ENCODE results near the gene KCNQ1.

The KCNQ1 gene

GRCh38 chr11:2448661-2449547 is 4.1 kb downstream of the KCNQ1 start:
- DNase-seq: no peak
- Histone ChIP-seq H3K9me3 (ENCODE audit: control insufficient read depth, low read length) (no peaks in the 10 kb centered on the region), H3K27me3 (replicated peaks; ENCODE audit: control insufficient read depth, insufficient read depth, low read length, poor library complexity, severe bottlenecking) (no peaks in the 10 kb centered on the region), H3K4me3 (ENCODE audit: insufficient read depth, low read depth, low read length, poor library complexity, severe bottlenecking) (no peak overlapping the region), H3K27ac (ENCODE audit: insufficient read depth, low read length, poor library complexity, severe bottlenecking) (no peak overlapping the region), H3K36me3 (ENCODE audit: control insufficient read depth, insufficient read depth, low read length) (no peaks in the 10 kb centered on the region), H3K4me1 (ENCODE audit: control insufficient read depth, insufficient read depth, low read length, poor library complexity, severe bottlenecking) (peaks cover 37% of the 10 kb centered on the region)

GRCh38 chr11:2449548-2450320 is 4.9 kb downstream of the KCNQ1 start:
- no peaks in the 10 kb centered on the region for H3K27me3 ChIP-seq (replicated peaks; ENCODE audit: control insufficient read depth, insufficient read depth, low read length, poor library complexity, severe bottlenecking)
- peaks cover 32% of the 10 kb centered on the region for H3K4me1 ChIP-seq (ENCODE audit: control insufficient read depth, insufficient read depth, low read length, poor library complexity, severe bottlenecking)
- no peaks in the 10 kb centered on the region for H3K36me3 ChIP-seq (ENCODE audit: control insufficient read depth, insufficient read depth, low read length)
- H3K9me3 ChIP-seq (ENCODE audit: control insufficient read depth, low read length): no peaks in the 10 kb centered on the region
- H3K4me3 ChIP-seq (ENCODE audit: insufficient read depth, low read depth, low read length, poor library complexity, severe bottlenecking): no peak overlapping the region
- no peak overlapping the region for H3K27ac ChIP-seq (ENCODE audit: insufficient read depth, low read length, poor library complexity, severe bottlenecking)
- no peak for DNase-seq

GRCh38 chr11:2450321-2451041 is 5.7 kb downstream of the KCNQ1 start:
- Histone ChIP-seq H3K9me3 (ENCODE audit: control insufficient read depth, low read length) (no peaks in the 10 kb centered on the region), H3K4me3 (ENCODE audit: insufficient read depth, low read depth, low read length, poor library complexity, severe bottlenecking) (no peak overlapping the region), H3K4me1 (ENCODE audit: control insufficient read depth, insufficient read depth, low read length, poor library complexity, severe bottlenecking) (peaks cover 32% of the 10 kb centered on the region), H3K27ac (ENCODE audit: insufficient read depth, low read length, poor library complexity, severe bottlenecking) (no peak overlapping the region), H3K27me3 (replicated peaks; ENCODE audit: control insufficient read depth, insufficient read depth, low read length, poor library complexity, severe bottlenecking) (no peaks in the 10 kb centered on the region), H3K36me3 (ENCODE audit: control insufficient read depth, insufficient read depth, low read length) (no peaks in the 10 kb centered on the region)
- DNase-seq: no peak

GRCh38 chr11:2451336-2451735 is 6.5 kb downstream of the KCNQ1 start:
- no peak for DNase-seq
- Histone ChIP-seq H3K4me1 (ENCODE audit: control insufficient read depth, insufficient read depth, low read length, poor library complexity, severe bottlenecking) (peaks cover 23% of the 10 kb centered on the region), H3K36me3 (ENCODE audit: control insufficient read depth, insufficient read depth, low read length) (no peaks in the 10 kb centered on the region), H3K9me3 (ENCODE audit: control insufficient read depth, low read length) (no peaks in the 10 kb centered on the region), H3K27ac (ENCODE audit: insufficient read depth, low read length, poor library complexity, severe bottlenecking) (no peak overlapping the region), H3K27me3 (replicated peaks; ENCODE audit: control insufficient read depth, insufficient read depth, low read length, poor library complexity, severe bottlenecking) (no peaks in the 10 kb centered on the region), H3K4me3 (ENCODE audit: insufficient read depth, low read depth, low read length, poor library complexity, severe bottlenecking) (no peak overlapping the region)

- peaks cover 17% of the 10 kb centered on the region for H3K4me1 ChIP-seq (ENCODE audit: control insufficient read depth, insufficient read depth, low read length, poor library complexity, severe bottlenecking)
- H3K9me3 ChIP-seq (ENCODE audit: control insufficient read depth, low read length): no peaks in the 10 kb centered on the region
- H3K27me3 ChIP-seq (replicated peaks; ENCODE audit: control insufficient read depth, insufficient read depth, low read length, poor library complexity, severe bottlenecking): no peaks in the 10 kb centered on the region
- no peak overlapping the region for H3K27ac ChIP-seq (ENCODE audit: insufficient read depth, low read length, poor library complexity, severe bottlenecking)
- H3K4me3 ChIP-seq (ENCODE audit: insufficient read depth, low read depth, low read length, poor library complexity, severe bottlenecking): no peak overlapping the region
- no peak for DNase-seq
- H3K36me3 ChIP-seq (ENCODE audit: control insufficient read depth, insufficient read depth, low read length): no peaks in the 10 kb centered on the region
Observed at GRCh38 chr11:2451916-2452315, 7.1 kb downstream of the KCNQ1 start.

GRCh38 chr11:2452321-2453012 is 7.7 kb downstream of the KCNQ1 start:
- H3K27me3 ChIP-seq (replicated peaks; ENCODE audit: control insufficient read depth, insufficient read depth, low read length, poor library complexity, severe bottlenecking): no peaks in the 10 kb centered on the region
- no peaks in the 10 kb centered on the region for H3K9me3 ChIP-seq (ENCODE audit: control insufficient read depth, low read length)
- DNase-seq: no peak
- H3K36me3 ChIP-seq (ENCODE audit: control insufficient read depth, insufficient read depth, low read length): no peaks in the 10 kb centered on the region
- peaks cover 12% of the 10 kb centered on the region for H3K4me1 ChIP-seq (ENCODE audit: control insufficient read depth, insufficient read depth, low read length, poor library complexity, severe bottlenecking)
- H3K27ac ChIP-seq (ENCODE audit: insufficient read depth, low read length, poor library complexity, severe bottlenecking): no peak overlapping the region
- H3K4me3 ChIP-seq (ENCODE audit: insufficient read depth, low read depth, low read length, poor library complexity, severe bottlenecking): no peak overlapping the region

- Histone ChIP-seq H3K4me1 (ENCODE audit: control insufficient read depth, insufficient read depth, low read length, poor library complexity, severe bottlenecking) (peaks cover 2% of the 10 kb centered on the region), H3K36me3 (ENCODE audit: control insufficient read depth, insufficient read depth, low read length) (no peaks in the 10 kb centered on the region), H3K4me3 (ENCODE audit: insufficient read depth, low read depth, low read length, poor library complexity, severe bottlenecking) (no peak overlapping the region), H3K27me3 (replicated peaks; ENCODE audit: control insufficient read depth, insufficient read depth, low read length, poor library complexity, severe bottlenecking) (no peaks in the 10 kb centered on the region), H3K27ac (ENCODE audit: insufficient read depth, low read length, poor library complexity, severe bottlenecking) (no peak overlapping the region), H3K9me3 (ENCODE audit: control insufficient read depth, low read length) (no peaks in the 10 kb centered on the region)
- no peak for DNase-seq
Observed at GRCh38 chr11:2453436-2453835, 8.6 kb downstream of the KCNQ1 start.

GRCh38 chr11:2458321-2458720 is 13.5 kb downstream of the KCNQ1 start:
- peaks cover 12% of the 10 kb centered on the region for H3K4me1 ChIP-seq (ENCODE audit: control insufficient read depth, insufficient read depth, low read length, poor library complexity, severe bottlenecking)
- H3K9me3 ChIP-seq (ENCODE audit: control insufficient read depth, low read length): no peaks in the 10 kb centered on the region
- H3K27ac ChIP-seq (ENCODE audit: insufficient read depth, low read length, poor library complexity, severe bottlenecking): no peak overlapping the region
- H3K36me3 ChIP-seq (ENCODE audit: control insufficient read depth, insufficient read depth, low read length): no peaks in the 10 kb centered on the region
- no peak overlapping the region for H3K4me3 ChIP-seq (ENCODE audit: insufficient read depth, low read depth, low read length, poor library complexity, severe bottlenecking)
- no peak for DNase-seq
- H3K27me3 ChIP-seq (replicated peaks; ENCODE audit: control insufficient read depth, insufficient read depth, low read length, poor library complexity, severe bottlenecking): no peaks in the 10 kb centered on the region

- no peak for DNase-seq
- Histone ChIP-seq H3K9me3 (ENCODE audit: control insufficient read depth, low read length) (no peaks in the 10 kb centered on the region), H3K36me3 (ENCODE audit: control insufficient read depth, insufficient read depth, low read length) (no peaks in the 10 kb centered on the region), H3K27ac (ENCODE audit: insufficient read depth, low read length, poor library complexity, severe bottlenecking) (no peak overlapping the region), H3K4me3 (ENCODE audit: insufficient read depth, low read depth, low read length, poor library complexity, severe bottlenecking) (no peak overlapping the region), H3K27me3 (replicated peaks; ENCODE audit: control insufficient read depth, insufficient read depth, low read length, poor library complexity, severe bottlenecking) (no peaks in the 10 kb centered on the region), H3K4me1 (ENCODE audit: control insufficient read depth, insufficient read depth, low read length, poor library complexity, severe bottlenecking) (peaks cover 16% of the 10 kb centered on the region)
Observed at GRCh38 chr11:2459016-2459725, 14.4 kb downstream of the KCNQ1 start.
